ENCODE results near the gene NOTUM. TPM values are rescaled to one million over a fixed set of nuclear protein-coding genes. Genes with fewer than 3 reads are reported as not detected.

The NOTUM gene
- total RNA-seq, 4 donors from 2014 or later, result not detected

- Histone ChIP-seq H3K27me3 (no peaks in the 10 kb centered on the region), H3K4me3 (no peak overlapping the region), H3K27ac (peak overlapping the region in 2 of 4 donors; percentile 92 to 95), H3K36me3 (peaks cover 0 to 60% (median 11%) of the 10 kb centered on the region in 3 donors), H3K9me3 (no peaks in the 10 kb centered on the region), H3K4me1 (peaks cover 0 to 40% (median 25%) of the 10 kb centered on the region in 4 donors)
- no peak for DNase-seq (ENCODE audit: low spot score in 2 of 2)
- no peak for TF ChIP-seq EP300 (IDR thresholded peaks at IDR 0.05)
- TF ChIP-seq, protein P1, sequence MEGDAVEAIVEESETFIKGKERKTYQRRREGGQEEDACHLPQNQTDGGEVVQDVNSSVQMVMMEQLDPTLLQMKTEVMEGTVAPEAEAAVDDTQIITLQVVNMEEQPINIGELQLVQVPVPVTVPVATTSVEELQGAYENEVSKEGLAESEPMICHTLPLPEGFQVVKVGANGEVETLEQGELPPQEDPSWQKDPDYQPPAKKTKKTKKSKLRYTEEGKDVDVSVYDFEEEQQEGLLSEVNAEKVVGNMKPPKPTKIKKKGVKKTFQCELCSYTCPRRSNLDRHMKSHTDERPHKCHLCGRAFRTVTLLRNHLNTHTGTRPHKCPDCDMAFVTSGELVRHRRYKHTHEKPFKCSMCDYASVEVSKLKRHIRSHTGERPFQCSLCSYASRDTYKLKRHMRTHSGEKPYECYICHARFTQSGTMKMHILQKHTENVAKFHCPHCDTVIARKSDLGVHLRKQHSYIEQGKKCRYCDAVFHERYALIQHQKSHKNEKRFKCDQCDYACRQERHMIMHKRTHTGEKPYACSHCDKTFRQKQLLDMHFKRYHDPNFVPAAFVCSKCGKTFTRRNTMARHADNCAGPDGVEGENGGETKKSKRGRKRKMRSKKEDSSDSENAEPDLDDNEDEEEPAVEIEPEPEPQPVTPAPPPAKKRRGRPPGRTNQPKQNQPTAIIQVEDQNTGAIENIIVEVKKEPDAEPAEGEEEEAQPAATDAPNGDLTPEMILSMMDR (IDR thresholded peaks at IDR 0.05), result no peak
- TF ChIP-seq POLR2A (IDR thresholded peaks at IDR 0.05), result no peak
- 90 to 95% methylated on average over 28 of the region's 32 CpGs for WGBS, 2 donors
Observed at GRCh38 chr17:81912441-81913309, 48.3 kb downstream of the NOTUM start.

- H3K27me3 ChIP-seq, result no peaks in the 10 kb centered on the region
- no peak for DNase-seq (ENCODE audit: low spot score in 2 of 2)
- 90 to 91% methylated on average over 19 of the region's 19 CpGs for WGBS, 2 donors
- no peaks in the 10 kb centered on the region for H3K9me3 ChIP-seq
- peak overlapping the region in 1 of 4 donors; percentile 28 for H3K4me3 ChIP-seq
- H3K36me3 ChIP-seq, result peaks cover 0 to 67% (median 11%) of the 10 kb centered on the region in 3 donors
- H3K4me1 ChIP-seq, result peaks cover 0 to 35% (median 20%) of the 10 kb centered on the region in 4 donors
- peak overlapping the region; percentile 65 to 95 (median 82) for H3K27ac ChIP-seq
- TF ChIP-seq POLR2A (IDR thresholded peaks at IDR 0.05) (no peak), EP300 (IDR thresholded peaks at IDR 0.05) (no peak)
- TF ChIP-seq, protein P1 (IDR thresholded peaks at IDR 0.05), result no peak
Observed at GRCh38 chr17:81911969-81912368, 49.0 kb downstream of the NOTUM start.

DNA sequence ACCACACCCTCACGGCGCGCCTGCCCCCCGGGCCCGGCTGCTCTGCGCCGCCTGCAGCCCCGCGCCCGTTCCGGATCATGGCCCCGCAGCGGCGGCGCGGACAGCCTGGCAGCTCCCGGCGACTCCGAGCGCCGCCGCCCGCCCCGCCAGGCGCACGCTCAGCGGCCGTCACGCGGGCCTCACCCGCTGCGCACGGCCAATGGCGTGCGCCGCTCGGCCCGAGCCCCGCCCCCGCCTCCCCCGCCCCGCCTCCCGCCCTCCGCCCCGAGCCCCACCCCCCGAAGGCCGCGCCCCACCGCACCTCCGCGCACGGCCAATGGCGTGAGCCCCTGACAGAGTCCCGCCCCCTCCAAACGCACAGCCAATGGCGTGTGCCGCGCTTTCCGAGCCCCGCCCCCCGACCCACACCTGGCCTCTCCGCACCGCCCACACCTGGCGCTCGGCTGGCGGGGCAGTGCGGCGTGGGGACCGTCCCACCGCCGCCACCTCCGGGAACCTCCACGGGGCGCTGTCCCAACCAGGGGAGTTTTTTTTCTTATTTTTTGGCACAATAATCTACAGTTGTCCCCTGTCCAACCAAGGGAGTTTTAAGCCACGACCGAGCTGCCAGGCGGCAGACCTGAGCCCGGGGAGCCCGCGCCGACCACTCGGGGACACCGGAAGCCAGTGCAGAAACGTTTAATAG, 49.6 kb downstream of the NOTUM start, which contains the start of gene PCYT2:
Gene PCYT2, minus strand, starts transcription at position 123 of the 685 bp plus-strand sequence. Its CDS starts 44 bp downstream, at position 79.
- Histone ChIP-seq H3K4me3 (peak within 1 kb of the TSS; percentile 71 to 89 (median 77)), H3K27ac (peak within 1 kb of the TSS; percentile 65 to 95 (median 86)), H3K4me1 (peaks cover 0 to 29% (median 15%) of the 10 kb centered on the region in 4 donors), H3K36me3 (peaks cover 0 to 73% (median 11%) of the 10 kb centered on the region in 3 donors), H3K27me3 (no peaks in the 10 kb centered on the region), H3K9me3 (no peaks in the 10 kb centered on the region)
- WGBS, 2 donors, result 4 to 10% methylated on average over 27 to 65 of the region's 84 CpGs
- peak; percentile 77 to 81 for DNase-seq (ENCODE audit: low spot score in 2 of 2)
- TF ChIP-seq, protein P1 (IDR thresholded peaks at IDR 0.05), result peak in 1 of 5 experiments; percentile 8
- no peak for TF ChIP-seq EP300 (IDR thresholded peaks at IDR 0.05)
- TF ChIP-seq POLR2A (IDR thresholded peaks at IDR 0.05), result peak in 1 of 2 donors; percentile 77

- peak overlapping the region; percentile 50 to 84 (median 78) for H3K27ac ChIP-seq
- no peak for DNase-seq (ENCODE audit: low spot score in 2 of 2)
- WGBS, 2 donors, result 1% methylated on average over 21 of the region's 55 CpGs; no CpG with 5 or more reads in 1 of the 2 donors
- H3K27me3 ChIP-seq, result no peaks in the 10 kb centered on the region
- TF ChIP-seq POLR2A (IDR thresholded peaks at IDR 0.05) (no peak), EP300 (IDR thresholded peaks at IDR 0.05) (no peak)
- TF ChIP-seq, protein P1 (IDR thresholded peaks at IDR 0.05), result no peak
- no peaks in the 10 kb centered on the region for H3K9me3 ChIP-seq
- H3K4me3 ChIP-seq, result peak overlapping the region; percentile 71 to 89 (median 77)
- H3K4me1 ChIP-seq, result peaks cover 0 to 25% (median 15%) of the 10 kb centered on the region in 4 donors
- peaks cover 0 to 77% (median 11%) of the 10 kb centered on the region in 3 donors for H3K36me3 ChIP-seq
Observed at GRCh38 chr17:81910840-81911276, 50.1 kb downstream of the NOTUM start.
